Panc1 (cell line): ENCODE data around the gene NGEF.

Experiments used
- CTCF ChIP-seq: fragments of 450-650 bp; IDR thresholded peaks from 2 replicates; pipeline ENCODE4 v1.5.1; 2017; ENCODE audit warnings: mild to moderate bottlenecking
- POLR2AphosphoS5 ChIP-seq: IDR thresholded peaks from 2 replicates; pipeline ENCODE4 v1.6.1; 2012; ENCODE audit warnings: mild to moderate bottlenecking, low read depth, low read length, moderate library complexity
- SIN3A ChIP-seq: IDR thresholded peaks from 2 replicates; pipeline ENCODE4 v1.6.1; 2012; ENCODE audit warnings: low read depth, mild to moderate bottlenecking, low read length, moderate library complexity, borderline replicate concordance; ENCODE audit not compliant: insufficient read depth
- TCF7L2 ChIP-seq: IDR thresholded peaks from 2 replicates; pipeline ENCODE4 v1.6.1; 2011; ENCODE audit warnings: mild to moderate bottlenecking, low read depth, low read length, inconsistent platforms
- TF ChIP-seq, protein P1 (sequence below), 2 experiments: IDR thresholded peaks; 2 replicates each; pipeline ENCODE4 v1.6.1; 2011 to 2012; ENCODE audit warnings: low read depth in 2 of 2, control low read depth in 1 of 2, low read length in 1 of 2, mild to moderate bottlenecking in 1 of 2, moderate library complexity in 1 of 2; ENCODE audit not compliant: insufficient read depth in 1 of 2

DNA sequence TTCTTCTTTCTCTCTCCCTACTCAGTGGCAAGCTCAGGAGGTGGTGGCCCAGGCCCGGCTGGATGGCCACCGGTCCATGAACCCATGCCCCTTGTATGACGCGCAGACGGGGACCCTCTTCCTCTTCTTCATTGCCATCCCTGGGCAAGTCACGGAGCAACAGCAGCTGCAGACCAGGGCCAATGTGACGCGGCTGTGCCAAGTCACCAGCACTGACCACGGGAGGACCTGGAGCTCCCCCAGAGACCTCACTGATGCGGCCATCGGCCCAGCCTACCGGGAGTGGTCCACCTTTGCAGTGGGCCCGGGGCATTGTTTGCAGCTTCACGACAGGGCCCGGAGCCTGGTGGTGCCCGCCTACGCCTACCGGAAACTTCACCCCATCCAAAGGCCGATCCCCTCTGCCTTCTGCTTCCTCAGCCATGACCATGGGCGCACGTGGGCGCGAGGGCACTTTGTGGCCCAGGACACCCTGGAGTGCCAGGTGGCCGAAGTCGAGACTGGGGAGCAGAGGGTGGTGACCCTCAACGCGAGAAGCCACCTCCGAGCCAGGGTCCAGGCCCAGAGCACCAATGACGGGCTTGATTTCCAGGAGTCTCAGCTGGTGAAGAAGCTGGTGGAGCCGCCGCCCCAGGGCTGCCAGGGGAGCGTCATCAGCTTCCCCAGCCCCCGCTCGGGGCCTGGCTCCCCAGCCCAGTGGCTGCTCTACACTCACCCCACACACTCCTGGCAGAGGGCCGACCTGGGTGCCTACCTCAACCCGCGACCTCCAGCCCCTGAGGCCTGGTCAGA, 21.2 kb upstream of the NGEF start:
- TF ChIP-seq CTCF = no peak
- TF ChIP-seq, protein P1, sequence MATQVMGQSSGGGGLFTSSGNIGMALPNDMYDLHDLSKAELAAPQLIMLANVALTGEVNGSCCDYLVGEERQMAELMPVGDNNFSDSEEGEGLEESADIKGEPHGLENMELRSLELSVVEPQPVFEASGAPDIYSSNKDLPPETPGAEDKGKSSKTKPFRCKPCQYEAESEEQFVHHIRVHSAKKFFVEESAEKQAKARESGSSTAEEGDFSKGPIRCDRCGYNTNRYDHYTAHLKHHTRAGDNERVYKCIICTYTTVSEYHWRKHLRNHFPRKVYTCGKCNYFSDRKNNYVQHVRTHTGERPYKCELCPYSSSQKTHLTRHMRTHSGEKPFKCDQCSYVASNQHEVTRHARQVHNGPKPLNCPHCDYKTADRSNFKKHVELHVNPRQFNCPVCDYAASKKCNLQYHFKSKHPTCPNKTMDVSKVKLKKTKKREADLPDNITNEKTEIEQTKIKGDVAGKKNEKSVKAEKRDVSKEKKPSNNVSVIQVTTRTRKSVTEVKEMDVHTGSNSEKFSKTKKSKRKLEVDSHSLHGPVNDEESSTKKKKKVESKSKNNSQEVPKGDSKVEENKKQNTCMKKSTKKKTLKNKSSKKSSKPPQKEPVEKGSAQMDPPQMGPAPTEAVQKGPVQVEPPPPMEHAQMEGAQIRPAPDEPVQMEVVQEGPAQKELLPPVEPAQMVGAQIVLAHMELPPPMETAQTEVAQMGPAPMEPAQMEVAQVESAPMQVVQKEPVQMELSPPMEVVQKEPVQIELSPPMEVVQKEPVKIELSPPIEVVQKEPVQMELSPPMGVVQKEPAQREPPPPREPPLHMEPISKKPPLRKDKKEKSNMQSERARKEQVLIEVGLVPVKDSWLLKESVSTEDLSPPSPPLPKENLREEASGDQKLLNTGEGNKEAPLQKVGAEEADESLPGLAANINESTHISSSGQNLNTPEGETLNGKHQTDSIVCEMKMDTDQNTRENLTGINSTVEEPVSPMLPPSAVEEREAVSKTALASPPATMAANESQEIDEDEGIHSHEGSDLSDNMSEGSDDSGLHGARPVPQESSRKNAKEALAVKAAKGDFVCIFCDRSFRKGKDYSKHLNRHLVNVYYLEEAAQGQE (IDR thresholded peaks at IDR 0.05; ENCODE audit: insufficient read depth in 1 of 2, low read depth in 2 of 2, low read length in 1 of 2) = no peak
- no peak for TF ChIP-seq POLR2AphosphoS5
- TF ChIP-seq TCF7L2 = no peak
- TF ChIP-seq SIN3A = no peak
